ENCODE results near the gene PPM1J. TPM values are rescaled to one million over a fixed set of nuclear protein-coding genes. Genes with fewer than 3 reads are reported as not detected.
A peak's percentile ranks its signal among the peaks of the same experiment; 100 is the strongest.

PPM1J gene
- total and polyA plus RNA-seq, 2 of the 8 experiments (the other 6 are each of a cell fraction or from before 2014, with no cell fraction given), result 19.4 to 31.6 TPM

GRCh38 chr1:112719706-112720105 lies 4.6 kb upstream of the PPM1J start:
- DNase-seq (ENCODE audit: low read depth in 1 of 2, low spot score in 2 of 2) (no peak), FAIRE-seq (no peak)
- no peak overlapping the region for H2BK12ac ChIP-seq (ENCODE audit: low read depth, low read length)
- no peak overlapping the region for H4K8ac ChIP-seq (ENCODE audit: extremely low read depth, insufficient read depth, low read length)
- H3K9me3 ChIP-seq (ENCODE audit: insufficient read depth in 2 of 2, low read depth in 1 of 2, low read length in 1 of 2), result no peaks in the 10 kb centered on the region
- no peaks in the 10 kb centered on the region for H3K36me3 ChIP-seq (ENCODE audit: control insufficient read depth in 2 of 4, insufficient read depth in 4 of 4, low read length in 3 of 4)
- no peak overlapping the region for H3K23ac ChIP-seq (ENCODE audit: insufficient read length)
- H3K79me2 ChIP-seq (ENCODE audit: control insufficient read depth in 1 of 2, insufficient read depth in 2 of 2, low read length in 2 of 2), result no peaks in the 10 kb centered on the region
- peaks cover 8 to 25% (median 17%) of the 10 kb centered on the region in 4 experiments for H3K4me1 ChIP-seq (replicated peaks in 1 of 4; ENCODE audit: control insufficient read depth in 3 of 4, insufficient read depth in 4 of 4, low read length in 3 of 4)
- H3K18ac ChIP-seq (ENCODE audit: extremely low read depth, low read length), result no peak overlapping the region
- peak overlapping the region; percentile 61 for H2BK15ac ChIP-seq (ENCODE audit: low read length)
- no peaks in the 10 kb centered on the region for H4K20me1 ChIP-seq (replicated peaks in 1 of 2; ENCODE audit: control insufficient read depth in 1 of 2, insufficient read depth in 2 of 2, low read length in 2 of 2)
- no peak overlapping the region; the same call in 1 of the 2 replicates for H2AK5ac ChIP-seq (ENCODE audit: low read depth, low read length)
- no peak overlapping the region for H3K4ac ChIP-seq (replicated peaks; ENCODE audit: insufficient read length, low read depth, low read length)
- WGBS, 2 experiments (ENCODE audit: extremely low coverage in 1 of 2, insufficient coverage in 1 of 2, insufficient read length in 1 of 2, insufficient replicate concordance in 2 of 2, low coverage in 1 of 2, low lambda C conversion rate in 2 of 2, missing lambda C conversion rate in 1 of 2), result 93% methylated on average over 2 of the region's 2 CpGs; no CpG with 5 or more reads in 1 of the 2 experiments
- H3K9ac ChIP-seq (replicated peaks in 1 of 4; ENCODE audit: extremely low read depth in 1 of 4, low read depth in 3 of 4, low read length in 3 of 4), result no peak overlapping the region
- no peak overlapping the region for H2BK5ac ChIP-seq (ENCODE audit: low read depth, low read length)
- no peak overlapping the region for H2BK20ac ChIP-seq (ENCODE audit: low read length)
- H4K91ac ChIP-seq (replicated peaks; ENCODE audit: insufficient read length, low read length), result no peak overlapping the region
- H3K4me3 ChIP-seq (ENCODE audit: extremely low read depth in 1 of 4, insufficient read depth in 2 of 4, low read depth in 3 of 4, low read length in 4 of 4), result no peak overlapping the region
- H3K27me3 ChIP-seq (replicated peaks in 1 of 4; ENCODE audit: control insufficient read depth in 3 of 4, extremely low read depth in 1 of 4, insufficient read depth in 3 of 4, low read length in 3 of 4), result peaks cover 0 to 33% (median 20%) of the 10 kb centered on the region in 4 experiments; a peak in 5 of 7 replicates
- H3K14ac ChIP-seq (ENCODE audit: insufficient read length), result no peak overlapping the region
- CTCF ChIA-PET (ENCODE audit: partially characterized antibody), result interaction anchor here (0.6 to 14.2 kb wide), 26 partner anchors 8 to 353 kb away, joined by 3 to 547 read pairs (median 5); partner anchors contain the start of gene LRIG2
- no peak overlapping the region for H4K5ac ChIP-seq (ENCODE audit: insufficient read length, low read depth, low read length)
- H3K56ac ChIP-seq (replicated peaks; ENCODE audit: insufficient read length, low read depth, low read length), result no peak overlapping the region
- POLR2A ChIA-PET (ENCODE audit: partially characterized antibody), result interaction anchor here (0.5 to 1.5 kb wide), 7 partner anchors 25 to 323 kb away, joined by 3 to 10 read pairs (median 4); no protein-coding TSS in a partner anchor
- H3K79me1 ChIP-seq (ENCODE audit: low read depth, low read length), result no peaks in the 10 kb centered on the region
- TF ChIP-seq BRCA1 (IDR thresholded peaks at IDR 0.05; ENCODE audit: low read depth, low read length) (no peak), GABPA (IDR thresholded peaks at IDR 0.05; ENCODE audit: borderline replicate concordance, insufficient read depth, low read length) (no peak), NANOG (IDR thresholded peaks at IDR 0.05; ENCODE audit: insufficient read depth, low read depth, low read length, poor library complexity, severe bottlenecking) (no peak), SAP30 (IDR thresholded peaks at IDR 0.05; ENCODE audit: insufficient read depth, insufficient replicate concordance, low read length) (no peak)
- H2BK120ac ChIP-seq (replicated peaks; ENCODE audit: low read depth, low read length), result no peak overlapping the region
- H3K23me2 ChIP-seq (ENCODE audit: low read depth, low read length), result peaks cover 10% of the 10 kb centered on the region
- no peak overlapping the region for H2AFZ ChIP-seq (ENCODE audit: low read length)
- no peak overlapping the region for H3K27ac ChIP-seq (ENCODE audit: low read depth, low read length)
- no peak overlapping the region for H3K4me2 ChIP-seq (ENCODE audit: insufficient read depth in 1 of 2, low read depth in 2 of 2, low read length in 2 of 2)

All from H1 (cell line).